ENCODE results near the gene FRMD8.

GRCh38 chr11:65340226-65340625 is 46.2 kb upstream of the FRMD8 start:
- TF ChIP-seq EP300 (IDR thresholded peaks at IDR 0.05) = no peak
- TF ChIP-seq CTCF (IDR thresholded peaks at IDR 0.05) = no peak
